ENCODE data around the gene HMCN1.

- no peak for TF ChIP-seq CTCF (IDR thresholded peaks at IDR 0.05; ENCODE audit: low read length)
- TF ChIP-seq EZH2 (optimal IDR thresholded peaks at IDR 0.05; ENCODE audit: low read depth, low read length): no peak
- no peak for TF ChIP-seq EZH2phosphoT487 (IDR thresholded peaks at IDR 0.05; ENCODE audit: low read length)
Observed at GRCh38 chr1:186187601-186188000, 453.4 kb downstream of the HMCN1 start.
